ENCODE measurements around the gene XPO1.

DNA sequence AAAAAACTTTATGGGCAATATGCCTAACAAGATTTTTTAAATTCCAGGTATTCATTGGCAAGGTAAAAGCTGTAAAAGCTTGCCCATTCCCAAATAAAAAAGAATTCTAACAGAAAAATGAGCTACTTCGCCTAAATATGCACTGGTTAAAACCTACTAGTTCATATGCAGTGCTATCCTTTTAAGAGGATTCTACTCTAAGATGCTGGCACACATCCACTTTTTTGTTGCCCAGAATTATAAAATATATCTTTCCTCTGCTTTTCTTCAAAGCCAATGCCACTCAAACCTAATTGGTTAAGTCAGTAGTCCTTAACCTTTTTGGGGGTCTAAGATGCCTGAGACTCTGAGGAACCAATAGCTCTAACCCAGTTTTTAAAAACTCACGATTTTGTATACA lies 3.2 kb downstream of the XPO1 start:
- no peak for TF ChIP-seq CTCF (IDR thresholded peaks at IDR 0.05; ENCODE audit: low read depth, low read length, missing input control)
- no peak for TF ChIP-seq RAD21 (IDR thresholded peaks at IDR 0.05)
- no peak for TF ChIP-seq ATF3 (IDR thresholded peaks at IDR 0.05)
- no peak for TF ChIP-seq TAF1 (conservative IDR thresholded peaks at IDR 0.05)
- TF ChIP-seq, protein P1, sequence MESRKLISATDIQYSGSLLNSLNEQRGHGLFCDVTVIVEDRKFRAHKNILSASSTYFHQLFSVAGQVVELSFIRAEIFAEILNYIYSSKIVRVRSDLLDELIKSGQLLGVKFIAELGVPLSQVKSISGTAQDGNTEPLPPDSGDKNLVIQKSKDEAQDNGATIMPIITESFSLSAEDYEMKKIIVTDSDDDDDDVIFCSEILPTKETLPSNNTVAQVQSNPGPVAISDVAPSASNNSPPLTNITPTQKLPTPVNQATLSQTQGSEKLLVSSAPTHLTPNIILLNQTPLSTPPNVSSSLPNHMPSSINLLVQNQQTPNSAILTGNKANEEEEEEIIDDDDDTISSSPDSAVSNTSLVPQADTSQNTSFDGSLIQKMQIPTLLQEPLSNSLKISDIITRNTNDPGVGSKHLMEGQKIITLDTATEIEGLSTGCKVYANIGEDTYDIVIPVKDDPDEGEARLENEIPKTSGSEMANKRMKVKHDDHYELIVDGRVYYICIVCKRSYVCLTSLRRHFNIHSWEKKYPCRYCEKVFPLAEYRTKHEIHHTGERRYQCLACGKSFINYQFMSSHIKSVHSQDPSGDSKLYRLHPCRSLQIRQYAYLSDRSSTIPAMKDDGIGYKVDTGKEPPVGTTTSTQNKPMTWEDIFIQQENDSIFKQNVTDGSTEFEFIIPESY (IDR thresholded peaks at IDR 0.05): no peak
